ENCODE results near the gene CST11.

The CST11 gene

DNA sequence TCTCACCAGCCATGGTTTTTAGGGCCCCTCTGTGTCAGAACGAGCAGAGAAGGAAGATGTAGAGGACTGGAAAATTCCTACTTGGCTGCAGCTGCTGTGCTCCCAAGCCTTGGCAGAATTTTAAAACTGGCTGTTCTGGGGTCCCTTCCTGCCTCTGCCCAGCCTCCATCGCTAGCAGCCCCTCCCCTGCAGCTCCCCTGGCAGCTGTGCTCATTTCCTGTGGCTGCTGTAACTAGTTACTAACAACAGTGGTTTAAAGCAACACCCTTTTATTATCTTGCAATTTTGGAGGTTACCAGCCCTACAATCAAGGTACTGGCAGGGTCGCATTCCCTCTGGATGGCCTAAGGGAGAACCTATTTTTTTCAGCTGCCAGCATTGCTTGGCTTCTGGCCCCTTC lies 3.7 kb upstream of the CST11 start:
- Histone ChIP-seq H3K9me3 (ENCODE audit: insufficient read depth, low read depth, low read length) (no peaks in the 10 kb centered on the region), H3F3A (ENCODE audit: low read depth) (no peaks in the 10 kb centered on the region), H3K4me3 (ENCODE audit: low read length, poor library complexity, severe bottlenecking) (peak overlapping the region; percentile 50), H2AFZ (ENCODE audit: low read length) (peak overlapping the region; percentile 89), H3K9me2 (replicated peaks; ENCODE audit: low read depth, low read length) (no peaks in the 10 kb centered on the region), H3K9ac (ENCODE audit: low read depth, low read length, poor library complexity, severe bottlenecking) (peak overlapping the region; percentile 65), H4K20me1 (ENCODE audit: insufficient read depth, low read length, poor library complexity, severe bottlenecking) (no peaks in the 10 kb centered on the region), H3K36me3 (ENCODE audit: insufficient read depth, low read length) (no peaks in the 10 kb centered on the region), H3K79me2 (ENCODE audit: insufficient read depth, low read length) (no peaks in the 10 kb centered on the region), H3K4me2 (ENCODE audit: low read depth, low read length, poor library complexity, severe bottlenecking) (peak overlapping the region; percentile 71), H3K27me3 (ENCODE audit: insufficient read depth, low read length, poor library complexity, severe bottlenecking) (no peaks in the 10 kb centered on the region), H3K4me1 (ENCODE audit: insufficient read depth, low read length, poor library complexity, severe bottlenecking) (peaks cover 24% of the 10 kb centered on the region)
- TF ChIP-seq, protein P1, sequence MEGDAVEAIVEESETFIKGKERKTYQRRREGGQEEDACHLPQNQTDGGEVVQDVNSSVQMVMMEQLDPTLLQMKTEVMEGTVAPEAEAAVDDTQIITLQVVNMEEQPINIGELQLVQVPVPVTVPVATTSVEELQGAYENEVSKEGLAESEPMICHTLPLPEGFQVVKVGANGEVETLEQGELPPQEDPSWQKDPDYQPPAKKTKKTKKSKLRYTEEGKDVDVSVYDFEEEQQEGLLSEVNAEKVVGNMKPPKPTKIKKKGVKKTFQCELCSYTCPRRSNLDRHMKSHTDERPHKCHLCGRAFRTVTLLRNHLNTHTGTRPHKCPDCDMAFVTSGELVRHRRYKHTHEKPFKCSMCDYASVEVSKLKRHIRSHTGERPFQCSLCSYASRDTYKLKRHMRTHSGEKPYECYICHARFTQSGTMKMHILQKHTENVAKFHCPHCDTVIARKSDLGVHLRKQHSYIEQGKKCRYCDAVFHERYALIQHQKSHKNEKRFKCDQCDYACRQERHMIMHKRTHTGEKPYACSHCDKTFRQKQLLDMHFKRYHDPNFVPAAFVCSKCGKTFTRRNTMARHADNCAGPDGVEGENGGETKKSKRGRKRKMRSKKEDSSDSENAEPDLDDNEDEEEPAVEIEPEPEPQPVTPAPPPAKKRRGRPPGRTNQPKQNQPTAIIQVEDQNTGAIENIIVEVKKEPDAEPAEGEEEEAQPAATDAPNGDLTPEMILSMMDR (conservative IDR thresholded peaks at IDR 0.05; ENCODE audit: low read length) = no peak
- no peak for TF ChIP-seq EZH2phosphoT487 (IDR thresholded peaks at IDR 0.05; ENCODE audit: borderline replicate concordance)

DNA sequence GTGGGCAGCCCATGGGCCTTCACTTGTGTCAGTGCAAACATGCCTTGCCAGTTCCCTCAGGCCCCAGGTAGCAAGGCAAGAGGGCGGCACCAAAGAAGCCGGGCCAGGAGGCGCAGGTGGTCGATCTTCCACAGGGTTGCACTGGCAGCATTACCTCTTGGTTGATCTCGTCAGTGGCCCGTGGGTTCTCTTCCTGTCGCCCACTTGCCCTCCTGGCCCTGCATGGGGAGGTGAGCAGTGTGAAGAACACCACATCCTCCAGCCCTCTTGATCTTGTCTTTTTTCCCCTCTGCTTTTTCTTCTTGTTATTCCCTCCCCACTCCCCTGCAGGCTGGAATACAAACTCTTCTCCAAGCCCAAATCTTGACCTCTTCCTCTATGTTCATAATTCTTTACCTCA lies 3.0 kb upstream of the CST11 start:
- H3K27me3 ChIP-seq (ENCODE audit: insufficient read depth, low read length, poor library complexity, severe bottlenecking) = no peaks in the 10 kb centered on the region
- H3K9me2 ChIP-seq (replicated peaks; ENCODE audit: low read depth, low read length) = no peaks in the 10 kb centered on the region
- no peaks in the 10 kb centered on the region for H3K36me3 ChIP-seq (ENCODE audit: insufficient read depth, low read length)
- peak overlapping the region; percentile 65 for H3K9ac ChIP-seq (ENCODE audit: low read depth, low read length, poor library complexity, severe bottlenecking)
- H3K9me3 ChIP-seq (ENCODE audit: insufficient read depth, low read depth, low read length) = no peaks in the 10 kb centered on the region
- H3K4me2 ChIP-seq (ENCODE audit: low read depth, low read length, poor library complexity, severe bottlenecking) = peak overlapping the region; percentile 71
- peak overlapping the region; percentile 89; the same call in 1 of the 2 replicates for H2AFZ ChIP-seq (ENCODE audit: low read length)
- peaks cover 24% of the 10 kb centered on the region for H3K4me1 ChIP-seq (ENCODE audit: insufficient read depth, low read length, poor library complexity, severe bottlenecking)
- H3F3A ChIP-seq (ENCODE audit: low read depth) = no peaks in the 10 kb centered on the region
- TF ChIP-seq, protein P1 (conservative IDR thresholded peaks at IDR 0.05; ENCODE audit: low read length) = no peak
- H3K4me3 ChIP-seq (ENCODE audit: low read length, poor library complexity, severe bottlenecking) = peak overlapping the region; percentile 50
- H4K20me1 ChIP-seq (ENCODE audit: insufficient read depth, low read length, poor library complexity, severe bottlenecking) = no peaks in the 10 kb centered on the region
- H3K79me2 ChIP-seq (ENCODE audit: insufficient read depth, low read length) = no peaks in the 10 kb centered on the region

DNA sequence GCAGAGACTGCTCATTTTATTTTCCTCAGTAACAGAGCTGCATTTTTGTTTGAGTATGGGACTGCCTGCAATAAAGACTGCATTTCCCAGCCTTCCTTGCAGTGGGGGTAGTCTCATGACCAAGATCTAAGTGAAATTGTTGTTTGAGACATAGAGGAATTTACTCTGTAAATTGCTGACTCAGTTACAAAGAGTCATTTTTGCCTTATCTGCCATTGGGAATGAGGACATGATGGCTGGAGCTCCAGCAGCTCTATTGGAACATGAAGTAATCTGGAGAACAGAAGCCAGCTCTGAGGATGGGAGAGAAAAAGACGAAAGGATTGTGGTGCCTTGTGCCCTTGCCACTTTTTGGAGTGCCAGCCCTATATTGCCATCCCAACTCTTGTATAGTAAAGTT lies 2.1 kb upstream of the CST11 start:
- Histone ChIP-seq H3K36me3 (ENCODE audit: insufficient read depth, low read length) (no peaks in the 10 kb centered on the region), H3K27me3 (ENCODE audit: insufficient read depth, low read length, poor library complexity, severe bottlenecking) (no peaks in the 10 kb centered on the region), H3K4me2 (ENCODE audit: low read depth, low read length, poor library complexity, severe bottlenecking) (no peak overlapping the region), H3K9me3 (ENCODE audit: insufficient read depth, low read depth, low read length) (no peaks in the 10 kb centered on the region), H3K79me2 (ENCODE audit: insufficient read depth, low read length) (no peaks in the 10 kb centered on the region), H3K4me1 (ENCODE audit: insufficient read depth, low read length, poor library complexity, severe bottlenecking) (peaks cover 24% of the 10 kb centered on the region), H2AFZ (ENCODE audit: low read length) (no peak overlapping the region), H3F3A (ENCODE audit: low read depth) (no peaks in the 10 kb centered on the region), H3K9ac (ENCODE audit: low read depth, low read length, poor library complexity, severe bottlenecking) (no peak overlapping the region), H3K9me2 (replicated peaks; ENCODE audit: low read depth, low read length) (no peaks in the 10 kb centered on the region), H3K4me3 (ENCODE audit: low read length, poor library complexity, severe bottlenecking) (no peak overlapping the region), H4K20me1 (ENCODE audit: insufficient read depth, low read length, poor library complexity, severe bottlenecking) (no peaks in the 10 kb centered on the region)
- TF ChIP-seq EZH2phosphoT487 (IDR thresholded peaks at IDR 0.05; ENCODE audit: borderline replicate concordance) = no peak
- TF ChIP-seq, protein P1 (conservative IDR thresholded peaks at IDR 0.05; ENCODE audit: low read length) = no peak
